NCI-H146 (cell line): ENCODE data around the gene ZGRF1.
"Not testable (repeated sequence)": the region's sequence is repeated elsewhere in the genome, so short reads cannot be mapped to it uniquely, and the experiment has no call there.

Source experiments
- DNase-seq: peaks from one replicate; lab custom pipeline; 2025; lab: John Stamatoyannopoulos, UW

ZGRF1 gene

DNA sequence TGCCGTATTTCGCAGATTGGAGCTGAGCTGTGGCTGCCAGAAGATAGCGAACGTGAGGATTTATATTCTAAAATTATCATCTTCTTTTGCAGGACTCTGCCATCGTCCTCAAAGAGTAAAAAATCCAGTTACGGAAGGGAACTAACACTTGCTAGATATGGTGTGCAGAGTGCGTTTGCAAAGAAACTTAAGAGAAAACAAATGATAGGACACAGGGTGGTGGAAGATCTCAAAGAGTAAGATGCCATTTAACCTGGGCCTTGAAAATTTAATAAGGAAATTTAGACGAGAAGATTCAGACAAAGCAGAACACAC is 800 bp upstream of the ZGRF1 start:
- DNase-seq, result peak; percentile 32

GRCh38 chr4:112633477-112634235 is 3.1 kb downstream of the ZGRF1 start:
- no peak for DNase-seq

DNA sequence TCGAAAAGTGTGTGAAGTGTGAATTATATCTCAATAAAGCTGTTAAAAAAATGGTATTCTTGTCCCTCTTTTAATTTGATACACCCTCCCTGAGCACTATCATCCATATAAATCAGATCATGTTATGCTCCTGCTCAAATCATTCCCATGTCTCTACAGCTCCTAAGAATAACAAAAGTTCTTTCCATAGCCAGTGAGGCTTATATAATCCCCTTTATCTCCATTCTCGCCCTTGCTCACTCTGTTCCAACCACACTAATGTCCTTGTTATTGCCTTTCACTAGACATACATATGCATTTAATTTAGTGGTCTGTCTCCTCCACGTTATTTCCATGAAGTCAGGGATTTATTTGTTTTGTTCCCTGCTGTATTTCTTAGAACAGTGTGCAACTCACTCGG is 10.5 kb downstream of the ZGRF1 start:
- no peak for DNase-seq

- DNase-seq, result no peak
Observed at GRCh38 chr4:112616984-112617383, 19.7 kb downstream of the ZGRF1 start.

GRCh38 chr4:112612814-112613213 is 23.9 kb downstream of the ZGRF1 start:
- not testable (repeated sequence) for DNase-seq

DNA sequence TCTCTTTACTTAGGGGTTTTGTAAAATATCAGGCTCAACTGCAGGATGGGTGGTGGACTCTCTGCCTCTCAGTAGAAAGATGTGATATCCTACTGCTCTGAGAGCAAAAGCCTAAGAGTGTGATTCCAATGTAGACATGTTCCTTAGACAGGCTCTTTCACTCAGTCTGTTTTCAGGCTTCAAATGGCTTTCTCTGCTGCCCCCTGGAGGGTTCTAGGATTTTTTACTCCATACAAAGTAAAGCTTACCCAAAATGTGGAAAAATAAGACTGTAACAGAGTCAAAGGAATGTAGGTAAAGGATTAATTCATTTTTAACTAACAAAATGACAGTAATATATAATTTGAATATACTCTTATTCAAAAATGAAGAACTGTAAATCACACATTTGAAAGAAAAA is 32.1 kb downstream of the ZGRF1 start:
- DNase-seq, result peak; percentile 15

DNA sequence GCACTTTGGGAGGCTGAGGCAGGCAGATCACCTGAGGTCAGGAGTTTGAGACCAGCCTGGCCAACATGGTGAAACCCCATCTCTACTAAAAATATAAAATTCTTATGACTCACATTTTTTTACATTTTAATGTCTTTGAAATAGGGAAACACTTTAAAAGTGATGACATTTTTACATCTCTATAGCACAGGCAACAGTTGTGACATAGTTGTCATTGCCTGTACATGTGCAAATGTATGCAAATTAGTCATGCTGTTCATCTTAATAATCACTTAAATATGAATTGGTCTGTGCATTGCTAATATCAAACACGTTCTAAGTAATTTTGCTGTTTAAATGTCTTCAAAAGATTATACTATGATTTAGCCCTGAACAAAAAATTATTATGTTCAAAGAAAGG is 41.7 kb downstream of the ZGRF1 start:
- no peak for DNase-seq

- DNase-seq, result no peak
Observed at GRCh38 chr4:112593438-112594133, 43.1 kb downstream of the ZGRF1 start.

DNA sequence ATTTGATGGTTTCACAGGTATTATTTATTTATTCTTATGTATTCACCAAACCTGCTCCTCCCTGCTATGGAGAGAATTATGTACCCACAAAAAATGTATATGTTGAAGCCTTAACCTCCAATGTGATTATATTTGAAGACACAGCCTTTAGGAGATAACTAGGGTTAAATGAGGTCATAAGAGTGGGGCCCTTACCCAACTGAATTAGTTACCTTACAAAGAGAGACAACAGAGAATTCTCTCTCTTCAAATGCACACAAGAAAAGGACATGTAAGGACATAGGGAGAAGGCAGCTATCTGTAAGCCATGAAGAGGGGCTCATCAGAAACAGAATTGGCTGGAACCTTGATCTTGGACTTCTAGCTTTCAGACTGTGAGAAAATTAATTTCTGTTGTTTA is 44.0 kb downstream of the ZGRF1 start:
- no peak for DNase-seq

DNA sequence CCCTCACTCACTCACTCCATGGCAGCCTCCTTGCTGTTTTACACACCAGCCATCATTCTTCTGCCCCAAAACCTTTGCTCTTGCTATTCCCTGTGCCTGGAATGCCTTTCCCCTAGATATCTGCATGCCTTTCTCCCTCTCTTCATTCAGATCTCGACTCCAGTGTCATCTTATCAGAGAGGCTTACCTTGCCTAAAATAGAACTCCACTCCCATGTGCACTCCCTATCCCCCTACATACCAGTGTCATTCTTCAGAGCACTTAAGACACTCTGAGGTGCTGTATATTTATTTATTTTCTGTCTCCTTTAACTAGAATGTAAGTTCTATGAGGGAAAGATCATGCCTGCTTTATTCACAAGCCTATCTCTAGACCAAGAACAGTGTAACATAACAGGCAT is 45.1 kb downstream of the ZGRF1 start:
- DNase-seq, result no peak

DNA sequence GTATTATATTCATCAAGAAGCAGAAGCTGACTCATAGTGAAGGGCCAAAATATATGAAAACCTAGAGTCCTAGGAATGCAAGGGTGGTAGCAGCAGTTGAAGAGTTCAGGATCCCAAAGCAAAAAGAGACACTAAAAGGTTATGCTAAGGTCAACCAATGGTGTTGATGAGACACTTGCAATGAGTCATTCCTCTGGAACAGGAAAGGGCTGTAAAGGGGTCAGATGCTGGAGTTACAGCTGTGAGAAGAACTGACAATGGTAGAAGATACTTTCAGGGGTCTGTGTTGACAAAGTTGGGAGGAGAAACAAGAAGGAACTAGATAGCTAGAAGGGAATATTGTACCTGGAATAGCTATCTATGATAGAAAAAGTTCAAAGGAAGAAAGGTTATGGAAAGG is 47.5 kb downstream of the ZGRF1 start:
- DNase-seq, result no peak

GRCh38 chr4:112585977-112586736 is 50.6 kb downstream of the ZGRF1 start:
- no peak for DNase-seq

GRCh38 chr4:112567536-112567935 is 69.2 kb downstream of the ZGRF1 start:
- DNase-seq, result no peak

DNA sequence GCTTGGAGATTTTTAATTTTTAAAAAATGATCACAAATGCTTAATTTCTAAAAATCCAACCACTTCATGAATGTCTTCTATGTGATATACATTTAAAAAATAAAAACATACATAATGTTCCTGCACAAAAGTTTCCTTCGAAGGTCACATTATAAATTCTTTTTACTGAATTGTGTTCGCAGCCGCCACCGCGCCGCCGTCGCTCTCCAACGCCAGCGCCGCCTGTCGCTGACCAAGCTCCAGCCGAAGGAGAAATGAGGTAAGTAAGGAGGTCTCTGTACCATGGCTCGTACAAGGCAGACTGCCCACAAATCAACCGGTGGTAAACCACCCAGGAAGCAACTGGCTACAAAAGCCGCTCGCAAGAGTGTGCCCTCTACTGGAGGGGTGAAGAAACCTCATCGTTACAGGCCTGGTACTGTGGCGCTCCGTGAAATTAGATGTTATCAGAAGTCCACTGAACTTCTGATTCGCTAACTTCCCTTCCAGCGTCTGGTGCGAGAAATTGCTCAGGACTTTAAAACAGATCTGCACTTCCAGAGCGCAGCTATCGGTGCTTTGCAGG is 71.9 kb downstream of the ZGRF1 start:
- no peak for DNase-seq

DNA sequence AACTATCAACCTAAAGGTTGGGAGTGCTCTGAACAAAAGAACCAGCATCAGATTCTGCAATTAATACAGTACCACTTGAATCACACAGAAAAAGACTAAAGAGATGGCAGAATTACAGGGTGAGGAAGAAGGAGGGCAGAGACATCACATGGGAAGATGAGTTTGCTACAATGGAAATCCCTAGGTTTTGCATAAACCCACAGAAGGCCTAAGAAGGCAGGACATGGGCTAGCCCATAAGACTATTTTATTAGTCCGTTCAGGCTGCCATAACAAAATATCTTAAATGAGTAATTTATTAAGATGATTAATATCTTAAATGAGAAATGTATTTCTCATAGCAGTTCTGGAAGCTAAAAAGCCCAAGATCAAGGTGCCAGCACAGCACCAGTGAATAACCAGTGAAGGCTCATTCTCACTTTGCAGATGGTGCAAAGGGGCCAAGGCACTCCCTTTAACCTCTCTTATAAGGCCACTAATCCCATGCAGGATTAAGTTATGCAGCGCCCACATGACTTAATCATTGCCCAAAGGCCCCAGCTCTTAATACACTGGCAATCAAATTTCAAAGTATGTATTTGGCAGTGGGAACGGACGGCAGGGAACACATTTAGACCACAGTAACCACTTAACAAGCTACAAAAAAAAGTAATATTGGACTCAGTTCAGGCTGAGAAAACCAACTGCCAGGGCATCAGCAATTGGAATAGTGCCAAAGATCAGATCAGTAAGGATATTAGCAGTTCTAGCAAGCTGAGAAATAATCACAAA is 73.1 kb downstream of the ZGRF1 start:
- DNase-seq, result no peak

DNA sequence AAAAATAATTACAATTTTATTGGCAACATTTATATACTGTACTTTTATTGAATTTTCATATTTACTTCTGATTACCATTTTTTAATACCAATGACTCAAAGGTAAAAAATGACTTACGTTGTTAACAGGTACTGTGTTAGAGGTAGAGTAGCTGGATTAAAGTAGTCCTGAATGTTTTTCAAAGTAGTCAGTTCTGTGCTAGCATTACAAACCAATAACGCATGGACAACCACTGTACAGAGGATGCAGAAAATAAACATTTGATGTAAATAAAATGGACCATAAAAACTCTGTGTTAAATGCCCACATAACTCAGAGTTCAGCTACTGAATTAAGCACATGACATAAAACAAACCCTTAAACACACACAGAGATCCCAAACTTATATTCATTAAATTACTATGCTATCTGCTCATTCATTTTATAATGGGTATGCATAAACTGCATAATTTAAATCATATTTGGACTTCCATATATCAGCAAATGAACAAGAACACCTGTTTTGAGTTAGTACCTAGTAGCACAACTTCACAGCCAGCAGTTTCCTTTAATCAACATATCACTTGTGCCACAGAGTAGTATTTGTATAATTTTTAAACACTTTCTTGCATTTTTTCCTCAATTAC is 74.3 kb downstream of the ZGRF1 start:
- DNase-seq, result no peak

GRCh38 chr4:112560084-112560483 is 76.6 kb downstream of the ZGRF1 start:
- no peak for DNase-seq

DNA sequence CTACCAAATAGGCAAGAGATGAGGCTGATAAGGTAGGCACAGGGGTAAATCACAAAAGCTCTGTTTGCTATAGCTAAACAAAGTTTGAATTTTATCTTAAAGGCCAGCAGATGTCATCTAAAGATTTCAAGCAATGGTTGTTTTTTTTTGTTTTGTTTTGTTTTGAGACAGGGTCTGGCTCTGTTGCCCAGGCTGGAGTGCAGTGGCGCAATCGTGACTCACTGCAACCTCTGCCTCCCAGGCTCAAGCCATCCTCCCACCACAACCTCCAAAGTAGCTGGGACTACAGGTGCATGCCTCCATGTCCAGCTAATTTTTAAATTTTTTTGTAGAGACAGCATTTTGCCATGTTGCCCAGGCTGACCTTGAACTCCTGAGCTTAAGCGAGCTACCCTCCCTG is 77.7 kb downstream of the ZGRF1 start:
- DNase-seq, result no peak

DNA sequence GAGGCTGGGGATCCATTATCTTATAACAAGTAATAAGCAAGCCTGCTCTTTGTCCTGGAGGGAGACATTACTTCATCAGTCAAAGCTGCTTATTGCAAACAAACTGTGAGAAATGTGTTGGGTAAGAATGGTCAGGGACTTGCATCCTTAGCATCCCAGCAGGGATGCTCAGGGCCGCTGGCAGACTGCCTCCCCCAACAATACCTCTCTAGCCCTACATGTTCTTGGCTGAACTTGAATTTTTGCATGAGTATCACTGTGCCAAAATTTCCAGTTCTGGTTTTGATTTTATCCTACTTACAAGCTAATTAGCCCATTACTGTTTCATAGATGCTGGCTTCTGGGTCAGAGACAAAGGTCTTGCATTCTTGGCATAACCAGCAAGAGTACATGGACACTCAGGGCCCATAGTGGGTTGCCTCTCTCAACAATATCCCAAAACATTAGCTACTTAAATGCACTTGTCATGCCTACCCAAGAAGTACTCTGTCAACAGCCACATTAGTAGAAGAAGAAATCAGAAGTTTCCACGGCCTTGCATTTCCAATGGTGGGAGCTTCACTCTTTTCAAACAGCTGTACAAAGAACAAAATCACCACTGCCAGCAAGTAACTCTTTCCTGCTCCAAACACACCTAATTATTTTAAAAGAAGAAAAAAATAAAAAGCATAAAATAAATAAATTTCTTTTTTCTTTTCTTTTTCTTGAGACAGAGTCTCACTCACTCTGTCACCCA is 78.9 kb downstream of the ZGRF1 start:
- no peak for DNase-seq

GRCh38 chr4:112554271-112554670 is 82.4 kb downstream of the ZGRF1 start:
- not testable (repeated sequence) for DNase-seq

DNA sequence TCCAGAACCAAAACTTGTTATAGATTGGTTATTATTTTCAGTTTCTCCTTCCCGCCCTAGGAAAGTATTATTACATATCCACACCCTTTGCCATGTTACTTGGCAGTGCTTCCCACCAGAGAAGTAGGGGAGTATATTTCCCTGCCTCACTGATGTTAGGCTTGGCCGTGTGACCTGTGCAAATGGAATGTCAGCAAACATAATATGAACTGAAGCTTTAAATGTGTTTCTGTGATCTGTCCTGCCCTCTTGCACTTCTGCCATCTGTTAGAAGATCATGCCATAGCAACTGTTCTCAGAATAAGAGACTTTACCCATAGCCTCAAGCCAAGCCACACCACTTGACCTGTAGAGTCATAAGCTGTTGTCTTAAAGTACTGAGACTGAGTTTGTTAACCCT is 84.0 kb downstream of the ZGRF1 start:
- no peak for DNase-seq
